Measurements from ENCODE around the gene GRK1.

Gene GRK1

GRCh38 chr13:113762538-113762937 is 95.5 kb downstream of the GRK1 start:
- Mint-ChIP-seq H3K36me3 (ENCODE audit: low read depth) (no peaks in the 10 kb centered on the region), H3K4me3 (no peak overlapping the region), H3K4me1 (peaks cover 19% of the 10 kb centered on the region), H3K27me3 (ENCODE audit: low read depth, poor library complexity) (peaks cover 77% of the 10 kb centered on the region), H3K9me3 (no peaks in the 10 kb centered on the region), H3K27ac (no peak overlapping the region)
- no peak for DNase-seq
- no peak for TF ChIP-seq CTCF (IDR thresholded peaks at IDR 0.05)

GRCh38 chr13:113763254-113763653 is 96.2 kb downstream of the GRK1 start:
- Mint-ChIP-seq H3K4me1 (peaks cover 12% of the 10 kb centered on the region), H3K4me3 (no peak overlapping the region), H3K36me3 (ENCODE audit: low read depth) (no peaks in the 10 kb centered on the region), H3K9me3 (no peaks in the 10 kb centered on the region), H3K27ac (no peak overlapping the region), H3K27me3 (ENCODE audit: low read depth, poor library complexity) (peaks cover 71% of the 10 kb centered on the region)
- TF ChIP-seq CTCF (IDR thresholded peaks at IDR 0.05): no peak
- no peak for DNase-seq

- TF ChIP-seq CTCF (IDR thresholded peaks at IDR 0.05): no peak
- no peaks in the 10 kb centered on the region for H3K36me3 Mint-ChIP-seq (ENCODE audit: low read depth)
- peaks cover 67% of the 10 kb centered on the region for H3K27me3 Mint-ChIP-seq (ENCODE audit: low read depth, poor library complexity)
- H3K4me3 Mint-ChIP-seq: no peak overlapping the region
- no peak overlapping the region for H3K27ac Mint-ChIP-seq
- no peak for DNase-seq
- peaks cover 7% of the 10 kb centered on the region for H3K4me1 Mint-ChIP-seq
- H3K9me3 Mint-ChIP-seq: no peaks in the 10 kb centered on the region
These were observed 97.2 kb downstream of the GRK1 start for GRCh38 chr13:113763961-113764792.

- Mint-ChIP-seq H3K9me3 (no peaks in the 10 kb centered on the region), H3K4me3 (no peak overlapping the region), H3K36me3 (ENCODE audit: low read depth) (no peaks in the 10 kb centered on the region), H3K4me1 (peaks cover 4% of the 10 kb centered on the region), H3K27me3 (ENCODE audit: low read depth, poor library complexity) (peaks cover 59% of the 10 kb centered on the region), H3K27ac (no peak overlapping the region)
- no peak for DNase-seq
- TF ChIP-seq CTCF (IDR thresholded peaks at IDR 0.05): no peak
These were observed 98.0 kb downstream of the GRK1 start for GRCh38 chr13:113764793-113765563.

GRCh38 chr13:113765564-113765910 is 98.5 kb downstream of the GRK1 start:
- peaks cover 57% of the 10 kb centered on the region for H3K27me3 Mint-ChIP-seq (ENCODE audit: low read depth, poor library complexity)
- no peak overlapping the region for H3K27ac Mint-ChIP-seq

More at GRCh38 chr13:113765564-113765910, 98.5 kb downstream of the GRK1 start:
- H3K4me1 Mint-ChIP-seq: peaks cover 9% of the 10 kb centered on the region
- H3K9me3 Mint-ChIP-seq: no peaks in the 10 kb centered on the region
- no peak for DNase-seq
- no peak for TF ChIP-seq CTCF (IDR thresholded peaks at IDR 0.05)
- no peak overlapping the region for H3K4me3 Mint-ChIP-seq
- H3K36me3 Mint-ChIP-seq (ENCODE audit: low read depth): no peaks in the 10 kb centered on the region
